K562 (cell line): ENCODE results near the gene TAGLN3. TPM values are rescaled to one million over a fixed set of nuclear protein-coding genes. Genes with fewer than 3 reads are reported as not detected.

Experiments used
- ATAC-seq: fragments of 200-7000 bp; cut with Tn5 transposase; 3 replicates; pipeline ENCODE4 v1.9.1; 2020; ENCODE audit warnings: moderate library complexity
- BruUV-seq: library from RNA; stranded (reverse); fragments of 400-500 nt; replicated peaks from 2 replicates; lab custom pipeline; 2021; lab: Mats Ljungman, UMichigan
- CTCF ChIA-PET: fragments of 300-600 bp; formaldehyde crosslinking; extraction: SDS; loops from one replicate; lab custom pipeline; 2021; ENCODE audit warnings: low intra/inter-chr PET ratio; lab: Yijun Ruan, JAX
- POLR2A ChIA-PET: fragments of 300-600, 350-650 bp; sonication (Branson Sonifier 250); formaldehyde crosslinking; extraction: SDS; loops from one replicate; lab custom pipeline; 2021; ENCODE audit warnings: antibody characterized with exemption, inconsistent platforms; lab: Yijun Ruan, JAX
- DNase-seq, 4 experiments: peaks; one replicate each; pipeline versions ENCODE4 v3.0.0 to v3.0.0-alpha.2; 2011 to 2018; ENCODE audit warnings: low spot score in 3 of 4, mixed read lengths in 3 of 4; ENCODE audit errors: extremely low read depth in 1 of 4
- FAIRE-seq: peaks from 2 replicates; lab custom pipeline; 2011; peaks lifted over from hg19 to GRCh38; lab: Jason Lieb, UNC
- H2AFZ ChIP-seq: 2 replicates; pipeline ENCODE4 v1.6.0; 2011; ENCODE audit warnings: low read depth, low read length, control low read depth, inconsistent platforms
- H3K27ac ChIP-seq: fragments of 200-600 bp; 3 replicates; pipeline ENCODE4 v1.8.0; 2011; ENCODE audit warnings: low read depth, mild to moderate bottlenecking, control low read depth, inconsistent platforms, low read length, moderate library complexity, mixed read lengths; ENCODE audit errors: extremely low read depth
- H3K27me3 ChIP-seq, 2 experiments: fragments of 300-600 bp in 1 of 2; 2 replicates in 1 of 2; 3 replicates in 1 of 2; pipeline versions ENCODE4 v1.6.0 to v1.8.0; 2011; ENCODE audit warnings: inconsistent platforms in 2 of 2, low read length in 2 of 2, mild to moderate bottlenecking in 1 of 2, mixed read lengths in 1 of 2, moderate library complexity in 1 of 2; ENCODE audit not compliant: control insufficient read depth in 2 of 2, insufficient read depth in 2 of 2
- H3K36me3 ChIP-seq: fragments of 300-600 bp; 3 replicates; pipeline ENCODE4 v1.8.0; 2011; ENCODE audit warnings: mild to moderate bottlenecking, low read length, inconsistent platforms; ENCODE audit not compliant: control insufficient read depth, insufficient read depth
- H3K4me1 ChIP-seq, 2 experiments: fragments of 200-600 bp in 1 of 2; replicated peaks in 1 of 2; 2 replicates in 1 of 2; 3 replicates in 1 of 2; pipeline versions ENCODE4 v1.5.1 to v1.8.0; 2011; ENCODE audit warnings: inconsistent platforms in 2 of 2, low read length in 2 of 2, mild to moderate bottlenecking in 1 of 2, mixed read lengths in 1 of 2, moderate library complexity in 1 of 2; ENCODE audit not compliant: control insufficient read depth in 2 of 2, insufficient read depth in 2 of 2
- H3K4me2 ChIP-seq: 2 replicates; pipeline ENCODE4 v1.6.1; 2011; ENCODE audit warnings: low read length, control low read depth, inconsistent platforms, mixed read lengths; ENCODE audit not compliant: insufficient read depth
- H3K4me3 ChIP-seq: fragments of 200-600 bp; sonication (generic), shearing (Covaris generic); 2 replicates; pipeline ENCODE4 v1.5.1; 2016; ENCODE audit warnings: control low read depth, inconsistent platforms
- H3K79me2 ChIP-seq: fragments of 200-600 bp; 3 replicates; pipeline ENCODE4 v1.8.0; 2011; ENCODE audit warnings: low read length, inconsistent platforms; ENCODE audit not compliant: control insufficient read depth, insufficient read depth
- H3K9ac ChIP-seq, 2 experiments: 2 replicates each; pipeline versions ENCODE4 v1.6.0 to v1.6.1; 2011; ENCODE audit warnings: low read depth in 2 of 2, low read length in 2 of 2, control low read depth in 1 of 2, inconsistent platforms in 1 of 2, mild to moderate bottlenecking in 1 of 2, mixed read lengths in 1 of 2; ENCODE audit not compliant: insufficient read depth in 1 of 2
- H3K9me1 ChIP-seq: one replicate; pipeline ENCODE4 v1.6.0; 2011; ENCODE audit warnings: inconsistent platforms, mild to moderate bottlenecking, low read length, moderate library complexity; ENCODE audit not compliant: control insufficient read depth, insufficient read depth
- H3K9me3 ChIP-seq: replicated peaks from 2 replicates; pipeline ENCODE4 v1.5.1; 2011; ENCODE audit warnings: low read depth, low read length, inconsistent platforms; ENCODE audit not compliant: control insufficient read depth, insufficient read depth
- H4K20me1 ChIP-seq: replicated peaks from 2 replicates; pipeline ENCODE4 v1.6.1; 2011; ENCODE audit warnings: low read length, inconsistent platforms, mixed read lengths; ENCODE audit not compliant: control insufficient read depth, insufficient read depth
- CHCHD3 ChIP-seq: fragments of 250-450 bp; sonication (Bioruptor Pico); IDR thresholded peaks from 2 replicates; pipeline ENCODE4 v2.1.2; 2022; ENCODE audit warnings: mild to moderate bottlenecking
- DNMT1 ChIP-seq: fragments of 450-650 bp; IDR thresholded peaks from 2 replicates; pipeline ENCODE4 v1.6.1; 2016; ENCODE audit warnings: antibody characterized with exemption, mild to moderate bottlenecking
- NUFIP1 ChIP-seq: fragments of 450-650 bp; IDR thresholded peaks from 2 replicates; pipeline ENCODE4 v1.6.1; 2018; ENCODE audit not compliant: partially characterized antibody
- SNAPC5 ChIP-seq: fragments of 250-450 bp; sonication (Bioruptor Pico); IDR thresholded peaks from 2 replicates; pipeline ENCODE4 v1.8.0; 2021; ENCODE audit warnings: moderate library complexity, mild to moderate bottlenecking, inconsistent platforms
- STAG1 ChIP-seq: sonication (generic); formaldehyde crosslinking; IDR thresholded peaks from 2 replicates; pipeline ENCODE4 v1.5.0; 2020; ENCODE audit warnings: missing genetic modification reagents, borderline replicate concordance
- TAF9B ChIP-seq: fragments of 450-650 bp; IDR thresholded peaks from 2 replicates; pipeline ENCODE4 v1.6.1; 2018; ENCODE audit warnings: mild to moderate bottlenecking; ENCODE audit not compliant: partially characterized antibody
- ZBTB2 ChIP-seq: fragments of 450-650 bp; IDR thresholded peaks from 2 replicates; pipeline ENCODE4 v1.6.1; 2016; ENCODE audit warnings: antibody characterized with exemption
- ZBTB40 ChIP-seq, 2 experiments: fragments of 450-650 bp in 1 of 2; sonication (generic) in 1 of 2; formaldehyde crosslinking in 1 of 2; IDR thresholded peaks; 2 replicates each; pipeline versions ENCODE4 v1.7.1 to v1.9.0; 2016 to 2022; ENCODE audit warnings: inconsistent platforms in 1 of 2, mild to moderate bottlenecking in 1 of 2, missing genetic modification reagents in 1 of 2
- WGBS: fragments of 100-300 bp; shearing (Covaris generic); methylation state at CpG from one replicate; pipeline ENCODE4 v1.1.6; 2016; ENCODE audit warnings: low coverage, mixed read lengths; ENCODE audit not compliant: insufficient coverage; ENCODE audit errors: missing lambda C conversion rate; 5-methylcytosine and 5-hydroxymethylcytosine counted together
- in situ Hi-C: fragments of 300-500 bp; cut with MboI; formaldehyde crosslinking; loops from 4 replicates; pipeline ENCODE4 v1.15.0; 2018; ENCODE audit warnings: inconsistent platforms, mixed read lengths
- intact Hi-C: fragments of 100-400 bp; cut with micrococcal nuclease; formaldehyde crosslinking; loops from 2 replicates; pipeline ENCODE4 v1.14.2; 2022
- polyA plus RNA-seq, 8 experiments: library from polyadenylated mRNA; depleted of rRNA in 4 of 8; stranded (reverse) in 5 of 8; unstranded in 3 of 8; fragments of >200 nt; fragmentation: Nextera tagmentation in 2 of 8; fragmentation: Illumina TruSeq in 1 of 8; extraction: Ambion mirVana in 2 of 8; extraction: Trizol in 1 of 8; gene quantifications; 2 replicates each; pipeline versions ENCODE4 v1.2.1 to v1.2.3, GENCODE V29; 2011 to 2014; ENCODE audit warnings: inconsistent platforms in 1 of 8, missing spikeins in 1 of 8
- total RNA-seq, 7 experiments: library from RNA; depleted of rRNA in 6 of 7; stranded (reverse); fragments of >200 nt in 6 of 7; fragmentation: Illumina TruSeq in 2 of 7; extraction: Trizol in 2 of 7; gene quantifications; 2 replicates each; pipeline versions ENCODE4 v1.2.1 to v1.2.3, GENCODE V29; 2011 to 2021; ENCODE audit warnings: low replicate concordance in 1 of 7

TAGLN3 gene
- total and polyA plus RNA-seq, 9 of the 15 experiments (the other 6 are each of a cell fraction or from before 2014, with no cell fraction given): 0.06 TPM; not detected in 7

- in situ Hi-C loops: no loop called here
- Histone ChIP-seq H3K4me3 (no peak overlapping the region), H3K27me3 (no peaks in the 10 kb centered on the region; a peak in 1 of 5 replicates), H3K4me1 (no peaks in the 10 kb centered on the region), H3K27ac (no peak overlapping the region), H3K36me3 (no peaks in the 10 kb centered on the region), H4K20me1 (no peaks in the 10 kb centered on the region), H3K4me2 (no peak overlapping the region), H3K79me2 (no peaks in the 10 kb centered on the region), H2AFZ (no peak overlapping the region), H3K9ac (no peak overlapping the region), H3K9me3 (no peaks in the 10 kb centered on the region)
- ChIA-PET POLR2A (no interaction called here), CTCF (no interaction called here)
- FAIRE-seq (no peak), DNase-seq (no peak), ATAC-seq (no peak)
- 0% methylated on average over 1 of the region's 1 CpG for WGBS
- no TSS peak for BruUV-seq
- no peak for TF ChIP-seq SNAPC5 (CRISPR knock-in tag)
- no peak for TF ChIP-seq DNMT1
- no peak for TF ChIP-seq STAG1
- TF ChIP-seq TAF9B: no peak
- no peak for TF ChIP-seq ZBTB2
- TF ChIP-seq NUFIP1: no peak
- TF ChIP-seq ZBTB40 (IDR thresholded peaks at IDR 0.05): no peak
- no peak for TF ChIP-seq ZBTB40 (CRISPR knock-in tag; IDR thresholded peaks at IDR 0.05)
- TF ChIP-seq CHCHD3: no peak
- TF ChIP-seq, all 486 proteins: peak for 0
- no peaks in the 10 kb centered on the region for H3K9me1 ChIP-seq
- intact Hi-C loops: loop anchor here (10.0 kb wide), 1 partner anchor 125 kb away; no protein-coding TSS in a partner anchor
Measured at GRCh38 chr3:112019716-112020115, 21.0 kb downstream of the TAGLN3 start.
